ENCODE results near the gene FYCO1. TPM values are rescaled to one million over a fixed set of nuclear protein-coding genes. Genes with fewer than 3 reads are reported as not detected.

Gene FYCO1
- total RNA-seq, 3 donors from 2014 or later (not counting 1 experiment from before 2014, with no cell fraction given): 23.0 to 28.4 (median 27.5) TPM

GRCh38 chr3:45959201-45959600 is 36.4 kb downstream of the FYCO1 start:
- no peak for TF ChIP-seq CTCF (IDR thresholded peaks at IDR 0.05)
- H3K4me3 Mint-ChIP-seq: no peak overlapping the region
- peaks cover 21 to 24% of the 10 kb centered on the region in 2 donors for H3K4me1 Mint-ChIP-seq

GRCh38 chr3:45958321-45958791 is 37.3 kb downstream of the FYCO1 start:
- Histone ChIP-seq H3K9me3 (ENCODE audit: control insufficient read depth, insufficient read depth, low read length) (no peaks in the 10 kb centered on the region), H3K36me3 (ENCODE audit: control insufficient read depth, insufficient read depth, low read length) (peaks cover 93% of the 10 kb centered on the region), H3K4me1 (ENCODE audit: control insufficient read depth, insufficient read depth, low read length) (peaks cover 55% of the 10 kb centered on the region), H3K27ac (ENCODE audit: low read length) (peak overlapping the region; percentile 46), H3K4me3 (ENCODE audit: low read length) (no peak overlapping the region), H3K27me3 (ENCODE audit: control insufficient read depth, insufficient read depth, low read length) (no peaks in the 10 kb centered on the region)
- TF ChIP-seq CTCF (IDR thresholded peaks at IDR 0.05): no peak
- H3K27ac Mint-ChIP-seq: peak overlapping the region; percentile 61 to 84
- no peaks in the 10 kb centered on the region for H3K27me3 Mint-ChIP-seq (ENCODE audit: low read depth in 2 of 2)
- peaks cover 42% of the 10 kb centered on the region for H3K36me3 Mint-ChIP-seq
- WGBS (ENCODE audit: insufficient coverage): 54% methylated on average over 6 of the region's 6 CpGs
- H3K4me1 Mint-ChIP-seq: peaks cover 21 to 24% of the 10 kb centered on the region in 2 donors
- intact Hi-C loops (cut with micrococcal nuclease): loop anchor here (5.0 kb wide), 1 partner anchor 34 kb away; no protein-coding TSS in a partner anchor
- no peaks in the 10 kb centered on the region for H3K9me3 Mint-ChIP-seq
- H3K4me3 Mint-ChIP-seq: peak overlapping the region; percentile 4
- DNase-seq: peak in 1 of 2 donors; percentile 45
- peak; percentile 60 to 66 (median 63) for ATAC-seq

More at GRCh38 chr3:45959201-45959600, 36.4 kb downstream of the FYCO1 start:
- no peaks in the 10 kb centered on the region for H3K9me3 ChIP-seq (ENCODE audit: control insufficient read depth, insufficient read depth, low read length)
- Mint-ChIP-seq H3K27me3 (ENCODE audit: low read depth in 2 of 2) (no peaks in the 10 kb centered on the region), H3K9me3 (no peaks in the 10 kb centered on the region), H3K36me3 (peaks cover 42% of the 10 kb centered on the region), H3K27ac (peak overlapping the region; percentile 57 to 84)
- H3K27ac ChIP-seq (ENCODE audit: low read length): peak overlapping the region; percentile 46
- ATAC-seq (no peak), DNase-seq (no peak)
- peaks cover 62% of the 10 kb centered on the region for H3K4me1 ChIP-seq (ENCODE audit: control insufficient read depth, insufficient read depth, low read length)
- H3K4me3 ChIP-seq (ENCODE audit: low read length): no peak overlapping the region
- no peaks in the 10 kb centered on the region for H3K27me3 ChIP-seq (ENCODE audit: control insufficient read depth, insufficient read depth, low read length)
- 98% methylated on average over 7 of the region's 7 CpGs for WGBS (ENCODE audit: insufficient coverage)
- intact Hi-C loops (cut with micrococcal nuclease): loop anchor here (5.0 kb wide), 1 partner anchor 33 kb away; no protein-coding TSS in a partner anchor
- peaks cover 93% of the 10 kb centered on the region for H3K36me3 ChIP-seq (ENCODE audit: control insufficient read depth, insufficient read depth, low read length)

- WGBS (ENCODE audit: insufficient coverage): 94% methylated on average over 4 of the region's 5 CpGs
- no peak overlapping the region for H3K4me3 Mint-ChIP-seq
- Histone ChIP-seq H3K4me3 (ENCODE audit: low read length) (no peak overlapping the region), H3K36me3 (ENCODE audit: control insufficient read depth, insufficient read depth, low read length) (peaks cover 93% of the 10 kb centered on the region), H3K27ac (ENCODE audit: low read length) (peak overlapping the region; percentile 46), H3K27me3 (ENCODE audit: control insufficient read depth, insufficient read depth, low read length) (no peaks in the 10 kb centered on the region), H3K4me1 (ENCODE audit: control insufficient read depth, insufficient read depth, low read length) (peaks cover 50% of the 10 kb centered on the region), H3K9me3 (ENCODE audit: control insufficient read depth, insufficient read depth, low read length) (no peaks in the 10 kb centered on the region)
- H3K27ac Mint-ChIP-seq: peak overlapping the region; percentile 61 to 84
- peaks cover 48% of the 10 kb centered on the region for H3K36me3 Mint-ChIP-seq
- H3K27me3 Mint-ChIP-seq (ENCODE audit: low read depth in 2 of 2): no peaks in the 10 kb centered on the region
- no peaks in the 10 kb centered on the region for H3K9me3 Mint-ChIP-seq
- DNase-seq (no peak), ATAC-seq (no peak)
- peaks cover 24 to 26% of the 10 kb centered on the region in 2 donors for H3K4me1 Mint-ChIP-seq
- intact Hi-C loops (cut with micrococcal nuclease): loop anchor here (5.0 kb wide), 1 partner anchor 35 kb away; no protein-coding TSS in a partner anchor
- no peak for TF ChIP-seq CTCF (IDR thresholded peaks at IDR 0.05)
Observed at GRCh38 chr3:45957586-45957985, 38.0 kb downstream of the FYCO1 start.

- no peaks in the 10 kb centered on the region for H3K27me3 Mint-ChIP-seq (ENCODE audit: low read depth in 2 of 2)
- H3K4me1 Mint-ChIP-seq: peaks cover 42 to 43% of the 10 kb centered on the region in 2 donors
- no peak overlapping the region for H3K4me3 Mint-ChIP-seq
- H3K27ac ChIP-seq (ENCODE audit: low read length): no peak overlapping the region
- H3K4me1 ChIP-seq (ENCODE audit: control insufficient read depth, insufficient read depth, low read length): peaks cover 59% of the 10 kb centered on the region
- no peak overlapping the region for H3K4me3 ChIP-seq (ENCODE audit: low read length)
- 94% methylated on average over 4 of the region's 4 CpGs for WGBS (ENCODE audit: insufficient coverage)
- TF ChIP-seq CTCF (IDR thresholded peaks at IDR 0.05): no peak
- H3K9me3 ChIP-seq (ENCODE audit: control insufficient read depth, insufficient read depth, low read length): no peaks in the 10 kb centered on the region
- H3K36me3 ChIP-seq (ENCODE audit: control insufficient read depth, insufficient read depth, low read length): peaks cover 91% of the 10 kb centered on the region
- H3K9me3 Mint-ChIP-seq: no peaks in the 10 kb centered on the region
- H3K36me3 Mint-ChIP-seq: peaks cover 43% of the 10 kb centered on the region
- intact Hi-C loops (cut with micrococcal nuclease): loop anchor here (5.0 kb wide), 1 partner anchor 37 kb away; no protein-coding TSS in a partner anchor
- ATAC-seq: no peak
- no peaks in the 10 kb centered on the region for H3K27me3 ChIP-seq (ENCODE audit: control insufficient read depth, insufficient read depth, low read length)
- H3K27ac Mint-ChIP-seq: no peak overlapping the region
- DNase-seq: no peak
Observed at GRCh38 chr3:45955706-45956105, 39.9 kb downstream of the FYCO1 start.

Data from natural killer cell (primary cell).